Cardiac fibroblast (primary cell): ENCODE measurements around the gene HECW1.
A peak's percentile ranks its signal among the peaks of the same experiment; 100 is the strongest.

Source experiments
- DNase-seq, 2 donors: peaks; one replicate each; pipeline versions ENCODE4 v3.0.0 to v3.0.0-alpha.2; 2010; ENCODE audit warnings: low read depth in 2 of 2
- H3K4me3 ChIP-seq, 2 donors: replicated peaks in 1 of 2; 1 replicate in 1 of 2; 2 replicates in 1 of 2; pipeline ENCODE4 v1.5.1; 2011; ENCODE audit warnings: low read depth in 2 of 2, low read length in 2 of 2, mild to moderate bottlenecking in 2 of 2, moderate library complexity in 1 of 2
- TF ChIP-seq, protein P1 (sequence below): IDR thresholded peaks from one replicate; pipeline ENCODE4 v1.5.1; 2011; ENCODE audit warnings: low read depth, mild to moderate bottlenecking, low read length, inconsistent platforms

HECW1 gene

GRCh38 chr7:43295429-43295828 lies 183.0 kb downstream of the HECW1 start:
- H3K4me3 ChIP-seq = no peak overlapping the region
- TF ChIP-seq, protein P1, sequence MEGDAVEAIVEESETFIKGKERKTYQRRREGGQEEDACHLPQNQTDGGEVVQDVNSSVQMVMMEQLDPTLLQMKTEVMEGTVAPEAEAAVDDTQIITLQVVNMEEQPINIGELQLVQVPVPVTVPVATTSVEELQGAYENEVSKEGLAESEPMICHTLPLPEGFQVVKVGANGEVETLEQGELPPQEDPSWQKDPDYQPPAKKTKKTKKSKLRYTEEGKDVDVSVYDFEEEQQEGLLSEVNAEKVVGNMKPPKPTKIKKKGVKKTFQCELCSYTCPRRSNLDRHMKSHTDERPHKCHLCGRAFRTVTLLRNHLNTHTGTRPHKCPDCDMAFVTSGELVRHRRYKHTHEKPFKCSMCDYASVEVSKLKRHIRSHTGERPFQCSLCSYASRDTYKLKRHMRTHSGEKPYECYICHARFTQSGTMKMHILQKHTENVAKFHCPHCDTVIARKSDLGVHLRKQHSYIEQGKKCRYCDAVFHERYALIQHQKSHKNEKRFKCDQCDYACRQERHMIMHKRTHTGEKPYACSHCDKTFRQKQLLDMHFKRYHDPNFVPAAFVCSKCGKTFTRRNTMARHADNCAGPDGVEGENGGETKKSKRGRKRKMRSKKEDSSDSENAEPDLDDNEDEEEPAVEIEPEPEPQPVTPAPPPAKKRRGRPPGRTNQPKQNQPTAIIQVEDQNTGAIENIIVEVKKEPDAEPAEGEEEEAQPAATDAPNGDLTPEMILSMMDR = no peak
- DNase-seq = no peak

DNA sequence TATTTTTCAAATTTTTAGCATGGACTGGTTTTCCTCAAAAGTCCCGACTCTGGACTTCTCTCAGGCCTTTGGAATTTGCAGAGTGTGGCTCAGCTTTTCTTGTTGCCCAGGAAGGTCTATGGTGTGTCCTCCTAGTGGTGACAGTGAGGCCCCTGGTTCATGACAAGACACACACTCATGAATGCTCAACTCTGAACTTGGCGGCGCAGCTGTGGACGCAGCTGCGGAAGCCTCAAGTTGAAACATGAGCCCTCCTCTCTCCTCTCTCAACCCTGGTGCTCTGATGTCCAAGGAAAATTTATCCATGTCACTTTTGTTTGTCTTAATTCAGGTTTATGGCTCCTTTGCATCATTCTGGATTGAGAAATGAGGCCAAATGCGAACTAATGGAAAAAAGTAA lies 183.9 kb downstream of the HECW1 start:
- TF ChIP-seq, protein P1 = peak; percentile 9
- no peak for DNase-seq
- no peak overlapping the region for H3K4me3 ChIP-seq

- no peak for DNase-seq
- TF ChIP-seq, protein P1 = no peak
- no peak overlapping the region for H3K4me3 ChIP-seq
Observed at GRCh38 chr7:43298617-43299016, 186.2 kb downstream of the HECW1 start.

GRCh38 chr7:43300121-43300520 lies 187.7 kb downstream of the HECW1 start:
- TF ChIP-seq, protein P1 = no peak
- no peak overlapping the region for H3K4me3 ChIP-seq
- no peak for DNase-seq

- no peak overlapping the region for H3K4me3 ChIP-seq
- peak; percentile 11 to 18 for DNase-seq
- TF ChIP-seq, protein P1 = no peak
Observed at GRCh38 chr7:43302211-43302711, 189.8 kb downstream of the HECW1 start.

DNA sequence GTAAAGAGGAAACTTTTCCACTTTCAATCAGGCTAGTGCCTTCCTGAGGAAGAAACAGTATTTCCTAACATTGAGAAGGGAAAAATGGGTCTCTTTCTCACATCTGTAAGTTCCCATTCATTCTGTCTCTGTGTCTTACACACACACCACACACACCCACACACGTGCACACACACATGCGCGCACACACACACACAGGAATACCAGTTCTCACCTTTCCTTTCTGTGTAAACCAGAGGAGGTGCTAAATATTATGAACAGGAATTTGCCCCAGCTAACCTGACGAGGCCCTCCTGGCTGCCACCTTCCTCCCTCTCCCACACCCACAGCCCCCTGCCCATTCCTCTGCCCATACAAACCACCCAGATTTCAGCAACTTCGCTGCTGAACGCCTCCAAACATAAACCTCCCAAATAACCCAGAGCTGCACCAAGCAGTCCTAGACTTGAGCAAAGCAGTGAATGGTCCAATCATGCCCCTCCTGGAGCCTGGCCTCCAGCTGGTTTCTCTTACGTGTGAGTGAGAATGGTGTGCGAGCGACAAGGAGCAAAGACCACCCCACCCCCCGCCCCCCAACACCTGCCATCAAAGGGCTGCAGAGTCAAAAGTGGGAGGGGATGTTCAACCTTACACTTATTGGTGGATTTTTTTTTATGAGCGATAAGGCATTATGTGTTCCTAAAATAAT lies 190.5 kb downstream of the HECW1 start:
- TF ChIP-seq, protein P1 = no peak
- no peak for DNase-seq
- no peak overlapping the region for H3K4me3 ChIP-seq
